IMR-90 (cell line): Measurements from ENCODE around the gene RRP1. TPM values are rescaled to one million over a fixed set of nuclear protein-coding genes. Genes with fewer than 3 reads are reported as not detected.
A peak's percentile ranks its signal among the peaks of the same experiment; 100 is the strongest.

Experiments used
- ATAC-seq: fragments of 200-7000 bp; cut with Tn5 transposase; 2 replicates; pipeline ENCODE4 v1.9.1; 2020; ENCODE audit warnings: low read depth, mild to moderate bottlenecking, moderate library complexity
- BruUV-seq: library from RNA; stranded (reverse); fragments of 400-500 nt; replicated peaks from 2 replicates; lab custom pipeline; 2021; lab: Mats Ljungman, UMichigan
- CTCF ChIA-PET: fragments of 300-600 bp; formaldehyde crosslinking; extraction: SDS; loops from one replicate; lab custom pipeline; 2021; ENCODE audit warnings: antibody characterized with exemption; lab: Yijun Ruan, JAX
- POLR2A ChIA-PET: fragments of 300-600 bp; sonication (Branson Sonifier 250); formaldehyde crosslinking; loops from one replicate; lab custom pipeline; 2022; ENCODE audit warnings: antibody characterized with exemption; ENCODE audit not compliant: unreplicated experiment; lab: Charles Lee
- DNase-seq: peaks from one replicate; pipeline ENCODE4 v3.0.0; 2013
- H2AFZ ChIP-seq: replicated peaks from 2 replicates; pipeline ENCODE3; 2013; ENCODE audit warnings: low read length, mild to moderate bottlenecking; ENCODE audit not compliant: poor library complexity
- H2AK5ac ChIP-seq: 2 replicates; pipeline ENCODE4 v1.6.1; 2013; ENCODE audit warnings: low read depth, low read length, inconsistent platforms
- H2AK9ac ChIP-seq: replicated peaks from 2 replicates; pipeline ENCODE3; 2013; ENCODE audit warnings: mild to moderate bottlenecking, low read depth, low read length, moderate library complexity; ENCODE audit not compliant: poor library complexity
- H2BK120ac ChIP-seq: 2 replicates; pipeline ENCODE4 v1.6.1; 2013; ENCODE audit warnings: low read depth, low read length, inconsistent platforms
- H2BK15ac ChIP-seq: 3 replicates; pipeline ENCODE4 v1.6.1; 2013; ENCODE audit warnings: low read depth, low read length, inconsistent platforms
- H2BK20ac ChIP-seq: 2 replicates; pipeline ENCODE4 v1.6.1; 2013; ENCODE audit warnings: low read depth, mild to moderate bottlenecking, inconsistent platforms, low read length, moderate library complexity
- H2BK5ac ChIP-seq: 2 replicates; pipeline ENCODE4 v1.6.1; 2013; ENCODE audit warnings: mild to moderate bottlenecking, low read depth, low read length, inconsistent platforms; ENCODE audit not compliant: poor library complexity, severe bottlenecking
- H3K14ac ChIP-seq: replicated peaks from 2 replicates; pipeline ENCODE4 v1.6.1; 2013; ENCODE audit warnings: low read depth, low read length, inconsistent platforms
- H3K18ac ChIP-seq: 2 replicates; pipeline ENCODE4 v1.6.1; 2013; ENCODE audit warnings: low read depth, low read length, control low read depth
- H3K23ac ChIP-seq: 2 replicates; pipeline ENCODE4 v1.6.1; 2013; ENCODE audit warnings: low read depth, low read length, inconsistent platforms
- H3K27ac ChIP-seq: 2 replicates; pipeline ENCODE4 v1.5.1; 2013; ENCODE audit warnings: mild to moderate bottlenecking, control low read depth, low read length; ENCODE audit not compliant: insufficient read depth
- H3K27me3 ChIP-seq: 2 replicates; pipeline ENCODE4 v1.6.1; 2013; ENCODE audit warnings: low read length; ENCODE audit not compliant: control insufficient read depth, insufficient read depth
- H3K36me3 ChIP-seq: 2 replicates; pipeline ENCODE4 v1.6.1; 2013; ENCODE audit warnings: low read length, mixed read lengths; ENCODE audit not compliant: control insufficient read depth, insufficient read depth
- H3K4ac ChIP-seq: 2 replicates; pipeline ENCODE4 v1.6.1; 2013; ENCODE audit warnings: low read depth, low read length, inconsistent platforms
- H3K4me1 ChIP-seq: 2 replicates; pipeline ENCODE4 v1.6.1; 2013; ENCODE audit warnings: low read length, mixed read lengths; ENCODE audit not compliant: control insufficient read depth, insufficient read depth
- H3K4me2 ChIP-seq: 2 replicates; pipeline ENCODE4 v1.6.1; 2013; ENCODE audit warnings: low read depth, mild to moderate bottlenecking, control low read depth, low read length, moderate library complexity
- H3K4me3 ChIP-seq: 2 replicates; pipeline ENCODE4 v1.5.1; 2013; ENCODE audit warnings: low read depth, mild to moderate bottlenecking, control low read depth, low read length, moderate library complexity; ENCODE audit not compliant: insufficient read depth
- H3K56ac ChIP-seq: 2 replicates; pipeline ENCODE4 v1.6.1; 2013; ENCODE audit warnings: low read length, inconsistent platforms; ENCODE audit not compliant: insufficient read depth; ENCODE audit errors: extremely low read depth
- H3K79me1 ChIP-seq, 2 experiments: 2 replicates each; pipeline ENCODE4 v1.6.1; 2013; ENCODE audit warnings: low read length in 2 of 2, inconsistent platforms in 1 of 2, low read depth in 1 of 2
- H3K9ac ChIP-seq: 2 replicates; pipeline ENCODE4 v1.6.1; 2013; ENCODE audit warnings: low read depth, low read length, control low read depth
- H3K9me1 ChIP-seq: 2 replicates; pipeline ENCODE4 v1.6.1; 2013; ENCODE audit warnings: low read length, inconsistent platforms; ENCODE audit not compliant: insufficient read depth
- H3K9me3 ChIP-seq: 2 replicates; pipeline ENCODE4 v1.6.1; 2013; ENCODE audit warnings: low read length; ENCODE audit not compliant: control insufficient read depth, insufficient read depth
- H4K20me1 ChIP-seq: 2 replicates; pipeline ENCODE4 v1.6.1; 2013; ENCODE audit warnings: low read length, inconsistent platforms; ENCODE audit not compliant: insufficient read depth
- H4K5ac ChIP-seq: 2 replicates; pipeline ENCODE4 v1.6.1; 2013; ENCODE audit warnings: mild to moderate bottlenecking, low read depth, low read length, control low read depth
- H4K8ac ChIP-seq, 2 experiments: 2 replicates each; pipeline ENCODE4 v1.6.1; 2013; ENCODE audit warnings: low read depth in 2 of 2, low read length in 2 of 2, control low read depth in 1 of 2, inconsistent platforms in 1 of 2
- H4K91ac ChIP-seq: 2 replicates; pipeline ENCODE4 v1.6.1; 2013; ENCODE audit warnings: low read depth, low read length, inconsistent platforms; ENCODE audit not compliant: insufficient read depth
- BHLHE40 ChIP-seq: fragments of 150-350 bp; IDR thresholded peaks from 2 replicates; pipeline ENCODE4 v1.6.1; 2016; ENCODE audit warnings: mild to moderate bottlenecking, low read depth, low read length
- CEBPB ChIP-seq: IDR thresholded peaks from 2 replicates; pipeline ENCODE4 v1.6.1; 2012; ENCODE audit warnings: low read depth, low read length, improper control_type of control experiment
- CHD1 ChIP-seq: IDR thresholded peaks from 2 replicates; pipeline ENCODE4 v1.6.1; 2012; ENCODE audit warnings: low read depth, low read length, improper control_type of control experiment
- CTCF ChIP-seq: conservative IDR thresholded peaks from 2 replicates; pipeline ENCODE4 v1.5.1; 2012; ENCODE audit warnings: mild to moderate bottlenecking, low read depth, low read length, improper control_type of control experiment
- ELK1 ChIP-seq: fragments of 150-350 bp; IDR thresholded peaks from 2 replicates; pipeline ENCODE4 v1.6.1; 2016; ENCODE audit warnings: low read depth, mild to moderate bottlenecking, low read length, moderate library complexity, borderline replicate concordance
- FOS ChIP-seq: fragments of 150-350 bp; IDR thresholded peaks from 2 replicates; pipeline ENCODE4 v1.6.1; 2016; ENCODE audit warnings: low read depth, low read length
- MAFK ChIP-seq: IDR thresholded peaks from 2 replicates; pipeline ENCODE4 v1.6.1; 2012; ENCODE audit warnings: low read depth, low read length, improper control_type of control experiment
- MAZ ChIP-seq: IDR thresholded peaks from 2 replicates; pipeline ENCODE4 v1.6.1; 2012; ENCODE audit warnings: low read depth, mild to moderate bottlenecking, low read length, improper control_type of control experiment, moderate library complexity, borderline replicate concordance
- MXI1 ChIP-seq: IDR thresholded peaks from 2 replicates; pipeline ENCODE4 v1.6.1; 2012; ENCODE audit warnings: low read depth, mild to moderate bottlenecking, low read length, moderate library complexity, borderline replicate concordance
- NFE2L2 ChIP-seq: fragments of 150-350 bp; IDR thresholded peaks from 2 replicates; pipeline ENCODE4 v1.6.1; 2016; ENCODE audit warnings: low read depth, mild to moderate bottlenecking, low read length
- POLR2A ChIP-seq: IDR thresholded peaks from 2 replicates; pipeline ENCODE4 v1.6.1; 2012; ENCODE audit warnings: mild to moderate bottlenecking, low read depth, low read length
- RAD21 ChIP-seq: IDR thresholded peaks from 2 replicates; pipeline ENCODE4 v1.6.1; 2012; ENCODE audit warnings: low read length, improper control_type of control experiment
- RCOR1 ChIP-seq: IDR thresholded peaks from 2 replicates; pipeline ENCODE4 v1.6.1; 2012; ENCODE audit warnings: mild to moderate bottlenecking, low read length, improper control_type of control experiment; ENCODE audit not compliant: insufficient replicate concordance
- RFX5 ChIP-seq: IDR thresholded peaks from 2 replicates; pipeline ENCODE4 v1.8.0; 2012; ENCODE audit warnings: low read depth, mild to moderate bottlenecking, low read length, moderate library complexity
- SMC3 ChIP-seq: fragments of 150-350 bp; IDR thresholded peaks from 2 replicates; pipeline ENCODE4 v1.6.1; 2016; ENCODE audit warnings: low read depth, mild to moderate bottlenecking, antibody characterized with exemption, low read length, moderate library complexity
- USF2 ChIP-seq: fragments of 150-350 bp; IDR thresholded peaks from 2 replicates; pipeline ENCODE4 v1.6.1; 2017; ENCODE audit warnings: mild to moderate bottlenecking, antibody characterized with exemption, low read length, low read depth
- WGBS, 2 experiments: methylation state at CpG; one replicate each; pipeline versions ENCODE4 v1.1.5 to v1.1.7; 2013; ENCODE audit warnings: missing lambda C conversion rate in 2 of 2; ENCODE audit not compliant: insufficient read length in 1 of 2; ENCODE audit errors: extremely low coverage in 2 of 2; 5-methylcytosine and 5-hydroxymethylcytosine counted together
- dilution Hi-C: fragments of 300-500 bp; cut with HindIII; formaldehyde crosslinking; loops from one replicate; pipeline ENCODE4 v1.14.3; 2018; ENCODE audit warnings: low sequenced_read_pairs; ENCODE audit not compliant: unreplicated experiment
- in situ Hi-C: fragments of 300-500 bp; cut with MboI; formaldehyde crosslinking; loops from 3 replicates; pipeline ENCODE4 v1.14.3; 2019; ENCODE audit warnings: low sequenced_read_pairs, inconsistent platforms, mixed read lengths
- intact Hi-C: fragments of 100-400 bp; cut with micrococcal nuclease; formaldehyde crosslinking; loops from 2 replicates; pipeline ENCODE4 v1.10.0; 2022
- polyA plus RNA-seq, 3 experiments: library from polyadenylated mRNA; depleted of rRNA; stranded (reverse); fragments of >200 nt; gene quantifications; 2 replicates each; pipeline ENCODE4 v1.2.3, GENCODE V29; 2012; ENCODE audit warnings: low replicate concordance in 1 of 3
- total RNA-seq: library from RNA; depleted of rRNA; stranded (reverse); fragments of >200 nt; gene quantifications from 2 replicates; pipeline ENCODE4 v1.2.3, GENCODE V29; 2012

RRP1 gene
- total and polyA plus RNA-seq, 2 of the 4 experiments (the other 2 are of a cell fraction): 20.2 to 23.3 TPM

- no peak overlapping the region for H3K56ac ChIP-seq
- no peak overlapping the region for H2BK5ac ChIP-seq
- peaks cover 4 to 6% of the 10 kb centered on the region in 2 experiments; a peak in 2 of 4 replicates for H3K79me1 ChIP-seq
- no peak for TF ChIP-seq RAD21
- no peak for TF ChIP-seq FOS
- no peak for TF ChIP-seq CHD1
- TF ChIP-seq MAFK: no peak
- TF ChIP-seq CTCF: no peak
- no peak for TF ChIP-seq RFX5
- TF ChIP-seq RCOR1: no peak
- TF ChIP-seq SMC3: no peak
- no peak for TF ChIP-seq ELK1
- TF ChIP-seq POLR2A: no peak
- no peak for TF ChIP-seq MXI1
- no peak for TF ChIP-seq NFE2L2
- TF ChIP-seq MAZ: no peak
- TF ChIP-seq CEBPB: no peak
- no peak for TF ChIP-seq USF2
- no peak for TF ChIP-seq BHLHE40
- H2AK9ac ChIP-seq: peak overlapping the region; percentile 65
- H3K4me3 ChIP-seq: no peak overlapping the region
- WGBS, 2 experiments: 93% methylated on average over 6 of the region's 14 CpGs; no CpG with 5 or more reads in 1 of the 2 experiments
- no peak overlapping the region for H3K23ac ChIP-seq
- H4K5ac ChIP-seq: no peak overlapping the region
- ATAC-seq (no peak), DNase-seq (no peak)
- no peak overlapping the region for H2BK15ac ChIP-seq
- ChIA-PET CTCF (no interaction called here), POLR2A (no interaction called here)
- H4K20me1 ChIP-seq: peaks cover 5% of the 10 kb centered on the region
- no peak overlapping the region for H2AFZ ChIP-seq
- H2AK5ac ChIP-seq: no peak overlapping the region
- no peak overlapping the region for H3K14ac ChIP-seq
- H3K4ac ChIP-seq: no peak overlapping the region
- no peaks in the 10 kb centered on the region for H3K4me1 ChIP-seq
- H2BK20ac ChIP-seq: no peak overlapping the region
- BruUV-seq: no TSS peak
- H2BK120ac ChIP-seq: no peak overlapping the region
- dilution Hi-C loops: no loop called here
- no peak overlapping the region for H4K8ac ChIP-seq
- intact Hi-C loops: no loop called here
- H3K18ac ChIP-seq: no peak overlapping the region
- no peak overlapping the region for H4K91ac ChIP-seq
- in situ Hi-C loops: no loop called here
- H3K9me3 ChIP-seq: no peaks in the 10 kb centered on the region
- H3K27ac ChIP-seq: no peak overlapping the region
- H3K9ac ChIP-seq: no peak overlapping the region
- no peaks in the 10 kb centered on the region for H3K27me3 ChIP-seq
- no peaks in the 10 kb centered on the region for H3K9me1 ChIP-seq
- peaks cover 75% of the 10 kb centered on the region for H3K36me3 ChIP-seq
- H3K4me2 ChIP-seq: no peak overlapping the region
These were observed 11.2 kb downstream of the RRP1 start for GRCh38 chr21:43800566-43800965.
